K562 (cell line): ENCODE measurements around the gene HDHD3. TPM values are rescaled to one million over a fixed set of nuclear protein-coding genes. Genes with fewer than 3 reads are reported as not detected.
A peak's percentile ranks its signal among the peaks of the same experiment; 100 is the strongest.

ENCODE experiments used
- ATAC-seq: fragments of 200-7000 bp; cut with Tn5 transposase; 3 replicates; pipeline ENCODE4 v1.9.1; 2020; ENCODE audit warnings: moderate library complexity
- BruUV-seq: library from RNA; stranded (reverse); fragments of 400-500 nt; replicated peaks from 2 replicates; lab custom pipeline; 2021; lab: Mats Ljungman, UMichigan
- CTCF ChIA-PET: fragments of 300-600 bp; formaldehyde crosslinking; extraction: SDS; loops from one replicate; lab custom pipeline; 2021; ENCODE audit warnings: low intra/inter-chr PET ratio; lab: Yijun Ruan, JAX
- POLR2A ChIA-PET: fragments of 300-600, 350-650 bp; sonication (Branson Sonifier 250); formaldehyde crosslinking; extraction: SDS; loops from one replicate; lab custom pipeline; 2021; ENCODE audit warnings: antibody characterized with exemption, inconsistent platforms; lab: Yijun Ruan, JAX
- DNase-seq, 4 experiments: peaks; one replicate each; pipeline versions ENCODE4 v3.0.0 to v3.0.0-alpha.2; 2011 to 2018; ENCODE audit warnings: low spot score in 3 of 4, mixed read lengths in 3 of 4; ENCODE audit errors: extremely low read depth in 1 of 4
- FAIRE-seq: peaks from 2 replicates; lab custom pipeline; 2011; peaks lifted over from hg19 to GRCh38; lab: Jason Lieb, UNC
- H2AFZ ChIP-seq: 2 replicates; pipeline ENCODE4 v1.6.0; 2011; ENCODE audit warnings: low read depth, low read length, control low read depth, inconsistent platforms
- H3K27ac ChIP-seq: fragments of 200-600 bp; 3 replicates; pipeline ENCODE4 v1.8.0; 2011; ENCODE audit warnings: low read depth, mild to moderate bottlenecking, control low read depth, inconsistent platforms, low read length, moderate library complexity, mixed read lengths; ENCODE audit errors: extremely low read depth
- H3K27me3 ChIP-seq, 2 experiments: fragments of 300-600 bp in 1 of 2; 2 replicates in 1 of 2; 3 replicates in 1 of 2; pipeline versions ENCODE4 v1.6.0 to v1.8.0; 2011; ENCODE audit warnings: inconsistent platforms in 2 of 2, low read length in 2 of 2, mild to moderate bottlenecking in 1 of 2, mixed read lengths in 1 of 2, moderate library complexity in 1 of 2; ENCODE audit not compliant: control insufficient read depth in 2 of 2, insufficient read depth in 2 of 2
- H3K36me3 ChIP-seq: fragments of 300-600 bp; 3 replicates; pipeline ENCODE4 v1.8.0; 2011; ENCODE audit warnings: mild to moderate bottlenecking, low read length, inconsistent platforms; ENCODE audit not compliant: control insufficient read depth, insufficient read depth
- H3K4me1 ChIP-seq, 2 experiments: fragments of 200-600 bp in 1 of 2; replicated peaks in 1 of 2; 2 replicates in 1 of 2; 3 replicates in 1 of 2; pipeline versions ENCODE4 v1.5.1 to v1.8.0; 2011; ENCODE audit warnings: inconsistent platforms in 2 of 2, low read length in 2 of 2, mild to moderate bottlenecking in 1 of 2, mixed read lengths in 1 of 2, moderate library complexity in 1 of 2; ENCODE audit not compliant: control insufficient read depth in 2 of 2, insufficient read depth in 2 of 2
- H3K4me2 ChIP-seq: 2 replicates; pipeline ENCODE4 v1.6.1; 2011; ENCODE audit warnings: low read length, control low read depth, inconsistent platforms, mixed read lengths; ENCODE audit not compliant: insufficient read depth
- H3K4me3 ChIP-seq: fragments of 200-600 bp; sonication (generic), shearing (Covaris generic); 2 replicates; pipeline ENCODE4 v1.5.1; 2016; ENCODE audit warnings: control low read depth, inconsistent platforms
- H3K79me2 ChIP-seq: fragments of 200-600 bp; 3 replicates; pipeline ENCODE4 v1.8.0; 2011; ENCODE audit warnings: low read length, inconsistent platforms; ENCODE audit not compliant: control insufficient read depth, insufficient read depth
- H3K9ac ChIP-seq, 2 experiments: 2 replicates each; pipeline versions ENCODE4 v1.6.0 to v1.6.1; 2011; ENCODE audit warnings: low read depth in 2 of 2, low read length in 2 of 2, control low read depth in 1 of 2, inconsistent platforms in 1 of 2, mild to moderate bottlenecking in 1 of 2, mixed read lengths in 1 of 2; ENCODE audit not compliant: insufficient read depth in 1 of 2
- H3K9me1 ChIP-seq: one replicate; pipeline ENCODE4 v1.6.0; 2011; ENCODE audit warnings: inconsistent platforms, mild to moderate bottlenecking, low read length, moderate library complexity; ENCODE audit not compliant: control insufficient read depth, insufficient read depth
- H3K9me3 ChIP-seq: replicated peaks from 2 replicates; pipeline ENCODE4 v1.5.1; 2011; ENCODE audit warnings: low read depth, low read length, inconsistent platforms; ENCODE audit not compliant: control insufficient read depth, insufficient read depth
- H4K20me1 ChIP-seq: replicated peaks from 2 replicates; pipeline ENCODE4 v1.6.1; 2011; ENCODE audit warnings: low read length, inconsistent platforms, mixed read lengths; ENCODE audit not compliant: control insufficient read depth, insufficient read depth
- ARID2 ChIP-seq: fragments of 450-650 bp; IDR thresholded peaks from 2 replicates; pipeline ENCODE4 v1.6.1; 2017; ENCODE audit warnings: antibody characterized with exemption, mild to moderate bottlenecking
- C11orf30 ChIP-seq: fragments of 450-650 bp; IDR thresholded peaks from 2 replicates; pipeline ENCODE4 v1.6.1; 2016; ENCODE audit warnings: low read depth, mild to moderate bottlenecking
- ZNF316 ChIP-seq: fragments of 450-650 bp; IDR thresholded peaks from 2 replicates; pipeline ENCODE4 v1.6.1; 2016
- WGBS: fragments of 100-300 bp; shearing (Covaris generic); methylation state at CpG from one replicate; pipeline ENCODE4 v1.1.6; 2016; ENCODE audit warnings: low coverage, mixed read lengths; ENCODE audit not compliant: insufficient coverage; ENCODE audit errors: missing lambda C conversion rate; 5-methylcytosine and 5-hydroxymethylcytosine counted together
- in situ Hi-C: fragments of 300-500 bp; cut with MboI; formaldehyde crosslinking; loops from 4 replicates; pipeline ENCODE4 v1.15.0; 2018; ENCODE audit warnings: inconsistent platforms, mixed read lengths
- intact Hi-C: fragments of 100-400 bp; cut with micrococcal nuclease; formaldehyde crosslinking; loops from 2 replicates; pipeline ENCODE4 v1.14.2; 2022
- polyA plus RNA-seq, 8 experiments: library from polyadenylated mRNA; depleted of rRNA in 4 of 8; stranded (reverse) in 5 of 8; unstranded in 3 of 8; fragments of >200 nt; fragmentation: Nextera tagmentation in 2 of 8; fragmentation: Illumina TruSeq in 1 of 8; extraction: Ambion mirVana in 2 of 8; extraction: Trizol in 1 of 8; gene quantifications; 2 replicates each; pipeline versions ENCODE4 v1.2.1 to v1.2.3, GENCODE V29; 2011 to 2014; ENCODE audit warnings: inconsistent platforms in 1 of 8, missing spikeins in 1 of 8
- total RNA-seq, 7 experiments: library from RNA; depleted of rRNA in 6 of 7; stranded (reverse); fragments of >200 nt in 6 of 7; fragmentation: Illumina TruSeq in 2 of 7; extraction: Trizol in 2 of 7; gene quantifications; 2 replicates each; pipeline versions ENCODE4 v1.2.1 to v1.2.3, GENCODE V29; 2011 to 2021; ENCODE audit warnings: low replicate concordance in 1 of 7
- TF ChIP-seq, protein P1 (sequence below): fragments of 450-650 bp; formaldehyde crosslinking; IDR thresholded peaks from 2 replicates; pipeline ENCODE4 v1.4.0; 2020; ENCODE audit warnings: mild to moderate bottlenecking, moderate library complexity
- TF ChIP-seq, protein P2 (sequence below), 3 experiments: IDR thresholded peaks in 2 of 3; conservative IDR thresholded peaks in 1 of 3; 2 replicates each; pipeline ENCODE4 v1.5.1; 2011 to 2012; ENCODE audit warnings: low read length in 3 of 3, mild to moderate bottlenecking in 3 of 3, control low read depth in 2 of 3, improper control_type of control experiment in 1 of 3, inconsistent platforms in 1 of 3, low read depth in 1 of 3, mixed read lengths in 1 of 3, moderate library complexity in 1 of 3; ENCODE audit not compliant: insufficient read depth in 2 of 3
- TF ChIP-seq, protein P3 (sequence below): fragments of 450-650 bp; formaldehyde crosslinking; IDR thresholded peaks from 2 replicates; pipeline ENCODE4 v1.4.0; 2022; ENCODE audit warnings: mild to moderate bottlenecking, moderate library complexity
- TF ChIP-seq, protein P4 (sequence below), 2 experiments: fragments of 450-650 bp; formaldehyde crosslinking in 1 of 2; IDR thresholded peaks; 2 replicates each; pipeline versions ENCODE4 v1.4.0 to v1.6.1; 2014 to 2020; ENCODE audit warnings: mild to moderate bottlenecking in 2 of 2, borderline replicate concordance in 1 of 2, low read depth in 1 of 2

Gene HDHD3
- total and polyA plus RNA-seq, 9 of the 15 experiments (the other 6 are each of a cell fraction or from before 2014, with no cell fraction given): 1.1 to 19.1 (median 10.9) TPM

DNA sequence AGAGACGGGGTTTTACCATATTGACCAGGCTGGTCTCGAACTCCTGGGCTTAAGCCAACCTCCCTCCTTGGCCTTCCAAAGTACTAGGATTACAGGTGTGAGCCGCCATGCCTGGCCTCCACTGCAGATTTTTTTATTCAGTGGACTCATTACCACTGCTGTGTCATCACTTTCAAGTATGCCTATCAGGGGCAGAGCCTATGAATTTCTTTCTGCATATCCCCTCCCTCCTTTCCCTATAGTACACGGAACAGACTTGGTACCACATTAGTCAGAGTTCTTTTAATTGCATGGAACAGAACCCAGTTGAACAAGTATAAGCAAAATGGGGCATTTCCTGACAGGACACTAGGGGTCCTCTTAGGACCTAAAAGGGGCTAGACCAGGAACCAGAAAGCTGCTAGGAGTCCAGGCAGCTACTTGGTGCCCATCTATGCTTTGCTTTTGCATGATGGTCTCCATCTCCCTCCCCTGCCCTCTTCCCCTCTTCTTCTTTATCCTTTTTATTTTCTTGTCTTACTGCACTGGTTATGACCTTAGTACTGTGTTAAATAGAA is 21.7 kb downstream of the HDHD3 start:
- intact Hi-C loops: loop anchor here (1.0 to 5.0 kb wide), 3 partner anchors 52 to 302 kb away; no protein-coding TSS in a partner anchor
- no peaks in the 10 kb centered on the region for H3K36me3 ChIP-seq
- DNase-seq: peak in 2 of 4 experiments; percentile 61 to 68
- no peaks in the 10 kb centered on the region for H3K79me2 ChIP-seq
- H3K4me3 ChIP-seq: no peak overlapping the region
- ChIA-PET CTCF (interaction anchor here (0.6 to 1.6 kb wide), 3 partner anchors 52 to 233 kb away, joined by 3 to 4 read pairs (median 4); partner anchors contain the start of genes CDC26 and PRPF4), POLR2A (interaction anchor here (0.6 kb wide), 2 partner anchors 80 to 204 kb away, joined by 3 read pairs; partner anchors contain the start of genes CDC26, PRPF4 and SLC31A2)
- WGBS: 16% methylated on average over 4 of the region's 4 CpGs
- peaks cover 0 to 2% of the 10 kb centered on the region in 2 experiments; a peak in 2 of 5 replicates for H3K4me1 ChIP-seq
- FAIRE-seq: peak; percentile 65
- H3K27me3 ChIP-seq: peaks cover 2 to 13% of the 10 kb centered on the region in 2 experiments; a peak in 2 of 5 replicates
- no peaks in the 10 kb centered on the region for H4K20me1 ChIP-seq
- no peaks in the 10 kb centered on the region for H3K9me1 ChIP-seq
- no TSS peak for BruUV-seq
- no peak overlapping the region for H3K4me2 ChIP-seq
- no peak overlapping the region for H3K27ac ChIP-seq
- in situ Hi-C loops: no loop called here
- H3K9me3 ChIP-seq: no peaks in the 10 kb centered on the region
- no peak overlapping the region for H2AFZ ChIP-seq
- ATAC-seq: peak; percentile 89
- H3K9ac ChIP-seq: no peak overlapping the region
- TF ChIP-seq ZNF316 (peak; percentile 67), C11orf30 (peak; percentile 49; the same call in 1 of the 2 replicates), ARID2 (peak; percentile 63; the same call in 1 of the 2 replicates)
- TF ChIP-seq, protein P1, sequence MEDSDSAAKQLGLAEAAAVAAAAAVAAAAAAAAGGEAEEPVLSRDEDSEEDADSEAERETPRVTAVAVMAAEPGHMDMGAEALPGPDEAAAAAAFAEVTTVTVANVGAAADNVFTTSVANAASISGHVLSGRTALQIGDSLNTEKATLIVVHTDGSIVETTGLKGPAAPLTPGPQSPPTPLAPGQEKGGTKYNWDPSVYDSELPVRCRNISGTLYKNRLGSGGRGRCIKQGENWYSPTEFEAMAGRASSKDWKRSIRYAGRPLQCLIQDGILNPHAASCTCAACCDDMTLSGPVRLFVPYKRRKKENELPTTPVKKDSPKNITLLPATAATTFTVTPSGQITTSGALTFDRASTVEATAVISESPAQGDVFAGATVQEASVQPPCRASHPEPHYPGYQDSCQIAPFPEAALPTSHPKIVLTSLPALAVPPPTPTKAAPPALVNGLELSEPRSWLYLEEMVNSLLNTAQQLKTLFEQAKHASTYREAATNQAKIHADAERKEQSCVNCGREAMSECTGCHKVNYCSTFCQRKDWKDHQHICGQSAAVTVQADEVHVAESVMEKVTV (CRISPR knock-in tag): peak; percentile 58
- TF ChIP-seq, protein P2, sequence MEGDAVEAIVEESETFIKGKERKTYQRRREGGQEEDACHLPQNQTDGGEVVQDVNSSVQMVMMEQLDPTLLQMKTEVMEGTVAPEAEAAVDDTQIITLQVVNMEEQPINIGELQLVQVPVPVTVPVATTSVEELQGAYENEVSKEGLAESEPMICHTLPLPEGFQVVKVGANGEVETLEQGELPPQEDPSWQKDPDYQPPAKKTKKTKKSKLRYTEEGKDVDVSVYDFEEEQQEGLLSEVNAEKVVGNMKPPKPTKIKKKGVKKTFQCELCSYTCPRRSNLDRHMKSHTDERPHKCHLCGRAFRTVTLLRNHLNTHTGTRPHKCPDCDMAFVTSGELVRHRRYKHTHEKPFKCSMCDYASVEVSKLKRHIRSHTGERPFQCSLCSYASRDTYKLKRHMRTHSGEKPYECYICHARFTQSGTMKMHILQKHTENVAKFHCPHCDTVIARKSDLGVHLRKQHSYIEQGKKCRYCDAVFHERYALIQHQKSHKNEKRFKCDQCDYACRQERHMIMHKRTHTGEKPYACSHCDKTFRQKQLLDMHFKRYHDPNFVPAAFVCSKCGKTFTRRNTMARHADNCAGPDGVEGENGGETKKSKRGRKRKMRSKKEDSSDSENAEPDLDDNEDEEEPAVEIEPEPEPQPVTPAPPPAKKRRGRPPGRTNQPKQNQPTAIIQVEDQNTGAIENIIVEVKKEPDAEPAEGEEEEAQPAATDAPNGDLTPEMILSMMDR (IDR thresholded peaks at IDR 0.05 in 2 of 3, conservative IDR thresholded peaks at IDR 0.05 in 1 of 3; ENCODE audit: insufficient read depth in 2 of 3, low read depth in 1 of 3, low read length in 3 of 3): peak; percentile 68 to 79 (median 73)
- TF ChIP-seq, protein P3, sequence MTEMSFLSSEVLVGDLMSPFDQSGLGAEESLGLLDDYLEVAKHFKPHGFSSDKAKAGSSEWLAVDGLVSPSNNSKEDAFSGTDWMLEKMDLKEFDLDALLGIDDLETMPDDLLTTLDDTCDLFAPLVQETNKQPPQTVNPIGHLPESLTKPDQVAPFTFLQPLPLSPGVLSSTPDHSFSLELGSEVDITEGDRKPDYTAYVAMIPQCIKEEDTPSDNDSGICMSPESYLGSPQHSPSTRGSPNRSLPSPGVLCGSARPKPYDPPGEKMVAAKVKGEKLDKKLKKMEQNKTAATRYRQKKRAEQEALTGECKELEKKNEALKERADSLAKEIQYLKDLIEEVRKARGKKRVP (CRISPR knock-in tag): no peak
- TF ChIP-seq, protein P4, sequence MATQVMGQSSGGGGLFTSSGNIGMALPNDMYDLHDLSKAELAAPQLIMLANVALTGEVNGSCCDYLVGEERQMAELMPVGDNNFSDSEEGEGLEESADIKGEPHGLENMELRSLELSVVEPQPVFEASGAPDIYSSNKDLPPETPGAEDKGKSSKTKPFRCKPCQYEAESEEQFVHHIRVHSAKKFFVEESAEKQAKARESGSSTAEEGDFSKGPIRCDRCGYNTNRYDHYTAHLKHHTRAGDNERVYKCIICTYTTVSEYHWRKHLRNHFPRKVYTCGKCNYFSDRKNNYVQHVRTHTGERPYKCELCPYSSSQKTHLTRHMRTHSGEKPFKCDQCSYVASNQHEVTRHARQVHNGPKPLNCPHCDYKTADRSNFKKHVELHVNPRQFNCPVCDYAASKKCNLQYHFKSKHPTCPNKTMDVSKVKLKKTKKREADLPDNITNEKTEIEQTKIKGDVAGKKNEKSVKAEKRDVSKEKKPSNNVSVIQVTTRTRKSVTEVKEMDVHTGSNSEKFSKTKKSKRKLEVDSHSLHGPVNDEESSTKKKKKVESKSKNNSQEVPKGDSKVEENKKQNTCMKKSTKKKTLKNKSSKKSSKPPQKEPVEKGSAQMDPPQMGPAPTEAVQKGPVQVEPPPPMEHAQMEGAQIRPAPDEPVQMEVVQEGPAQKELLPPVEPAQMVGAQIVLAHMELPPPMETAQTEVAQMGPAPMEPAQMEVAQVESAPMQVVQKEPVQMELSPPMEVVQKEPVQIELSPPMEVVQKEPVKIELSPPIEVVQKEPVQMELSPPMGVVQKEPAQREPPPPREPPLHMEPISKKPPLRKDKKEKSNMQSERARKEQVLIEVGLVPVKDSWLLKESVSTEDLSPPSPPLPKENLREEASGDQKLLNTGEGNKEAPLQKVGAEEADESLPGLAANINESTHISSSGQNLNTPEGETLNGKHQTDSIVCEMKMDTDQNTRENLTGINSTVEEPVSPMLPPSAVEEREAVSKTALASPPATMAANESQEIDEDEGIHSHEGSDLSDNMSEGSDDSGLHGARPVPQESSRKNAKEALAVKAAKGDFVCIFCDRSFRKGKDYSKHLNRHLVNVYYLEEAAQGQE (IDR thresholded peaks at IDR 0.05; ENCODE audit: borderline replicate concordance): peak; percentile 85
- TF ChIP-seq, protein P4 (CRISPR knock-in tag; IDR thresholded peaks at IDR 0.05; ENCODE audit: low read depth): no peak
